K562 (cell line): ENCODE data around the gene TBC1D16. TPM values are rescaled to one million over a fixed set of nuclear protein-coding genes. Genes with fewer than 3 reads are reported as not detected.

ENCODE experiments used
- CEBPB ChIP-seq: fragments of 450-650 bp; IDR thresholded peaks from 2 replicates; pipeline ENCODE4 v1.6.1; 2016; ENCODE audit warnings: missing genetic modification characterization, missing compliant biosample characterization
- POLR3G ChIP-seq: IDR thresholded peaks from 2 replicates; pipeline ENCODE4 v1.6.1; 2011; ENCODE audit not compliant: insufficient read length, insufficient replicate concordance; ENCODE audit errors: extremely low read depth
- THRAP3 ChIP-seq: fragments of 450-650 bp; IDR thresholded peaks from 2 replicates; pipeline ENCODE4 v1.6.1; 2016; ENCODE audit warnings: mild to moderate bottlenecking, inconsistent platforms, borderline replicate concordance
- YBX1 ChIP-seq: fragments of 450-650 bp; IDR thresholded peaks from 2 replicates; pipeline ENCODE4 v1.7.1; 2016; ENCODE audit warnings: mild to moderate bottlenecking
- ZNF184 ChIP-seq: sonication (generic); formaldehyde crosslinking; IDR thresholded peaks from 2 replicates; pipeline ENCODE4 v1.5.0; 2020; ENCODE audit warnings: missing genetic modification reagents
- ZNF318 ChIP-seq, 2 experiments: fragments of 450-650 bp; IDR thresholded peaks; 2 replicates each; pipeline ENCODE4 v1.6.1; 2016; ENCODE audit warnings: mild to moderate bottlenecking in 2 of 2, borderline replicate concordance in 1 of 2, low read depth in 1 of 2, moderate library complexity in 1 of 2
- ZNF507 ChIP-seq: conservative IDR thresholded peaks from 2 replicates; pipeline ENCODE4 v1.6.1; 2017; ENCODE audit warnings: missing genetic modification characterization, missing compliant biosample characterization
- polyA plus RNA-seq, 8 experiments: library from polyadenylated mRNA; depleted of rRNA in 4 of 8; stranded (reverse) in 5 of 8; unstranded in 3 of 8; fragments of >200 nt; fragmentation: Nextera tagmentation in 2 of 8; fragmentation: Illumina TruSeq in 1 of 8; extraction: Ambion mirVana in 2 of 8; extraction: Trizol in 1 of 8; gene quantifications; 2 replicates each; pipeline versions ENCODE4 v1.2.1 to v1.2.3, GENCODE V29; 2011 to 2014; ENCODE audit warnings: inconsistent platforms in 1 of 8, missing spikeins in 1 of 8
- total RNA-seq, 7 experiments: library from RNA; depleted of rRNA in 6 of 7; stranded (reverse); fragments of >200 nt in 6 of 7; fragmentation: Illumina TruSeq in 2 of 7; extraction: Trizol in 2 of 7; gene quantifications; 2 replicates each; pipeline versions ENCODE4 v1.2.1 to v1.2.3, GENCODE V29; 2011 to 2021; ENCODE audit warnings: low replicate concordance in 1 of 7
- TF ChIP-seq, protein P1 (sequence below): fragments of 450-650 bp; formaldehyde crosslinking; IDR thresholded peaks from 2 replicates; pipeline ENCODE4 v1.4.0; 2022; ENCODE audit warnings: missing genetic modification characterization
- TF ChIP-seq, protein P2 (sequence below): IDR thresholded peaks from 3 replicates; pipeline ENCODE4 v1.6.1; 2011; ENCODE audit warnings: borderline replicate concordance, mild to moderate bottlenecking; ENCODE audit not compliant: insufficient read length, insufficient read depth
- TF ChIP-seq, protein P3 (sequence below): sonication (generic); formaldehyde crosslinking; IDR thresholded peaks from 2 replicates; pipeline ENCODE4 v1.8.1; 2023; ENCODE audit warnings: mild to moderate bottlenecking, missing genetic modification reagents

TBC1D16 gene
- total and polyA plus RNA-seq, 9 of the 15 experiments (the other 6 are each of a cell fraction or from before 2014, with no cell fraction given): 0.01 to 0.20 (median 0.03) TPM; not detected in 1

GRCh38 chr17:79902146-79902791, 133.4 kb downstream of the TBC1D16 start (continued):
- TF ChIP-seq POLR3G (no peak), THRAP3 (no peak), CEBPB (tag) (peak; percentile 81), ZNF184 (CRISPR knock-in tag) (no peak), ZNF507 (no peak), YBX1 (no peak), ZNF318 (IDR thresholded peaks at IDR 0.05; ENCODE audit: borderline replicate concordance in 1 of 2, low read depth in 1 of 2) (peak in 1 of 2 experiments; percentile 34; a peak in 1 of 4 replicates)
- TF ChIP-seq, protein P1, sequence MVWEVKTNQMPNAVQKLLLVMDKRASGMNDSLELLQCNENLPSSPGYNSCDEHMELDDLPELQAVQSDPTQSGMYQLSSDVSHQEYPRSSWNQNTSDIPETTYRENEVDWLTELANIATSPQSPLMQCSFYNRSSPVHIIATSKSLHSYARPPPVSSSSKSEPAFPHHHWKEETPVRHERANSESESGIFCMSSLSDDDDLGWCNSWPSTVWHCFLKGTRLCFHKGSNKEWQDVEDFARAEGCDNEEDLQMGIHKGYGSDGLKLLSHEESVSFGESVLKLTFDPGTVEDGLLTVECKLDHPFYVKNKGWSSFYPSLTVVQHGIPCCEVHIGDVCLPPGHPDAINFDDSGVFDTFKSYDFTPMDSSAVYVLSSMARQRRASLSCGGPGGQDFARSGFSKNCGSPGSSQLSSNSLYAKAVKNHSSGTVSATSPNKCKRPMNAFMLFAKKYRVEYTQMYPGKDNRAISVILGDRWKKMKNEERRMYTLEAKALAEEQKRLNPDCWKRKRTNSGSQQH (CRISPR knock-in tag): no peak
- TF ChIP-seq, protein P2, sequence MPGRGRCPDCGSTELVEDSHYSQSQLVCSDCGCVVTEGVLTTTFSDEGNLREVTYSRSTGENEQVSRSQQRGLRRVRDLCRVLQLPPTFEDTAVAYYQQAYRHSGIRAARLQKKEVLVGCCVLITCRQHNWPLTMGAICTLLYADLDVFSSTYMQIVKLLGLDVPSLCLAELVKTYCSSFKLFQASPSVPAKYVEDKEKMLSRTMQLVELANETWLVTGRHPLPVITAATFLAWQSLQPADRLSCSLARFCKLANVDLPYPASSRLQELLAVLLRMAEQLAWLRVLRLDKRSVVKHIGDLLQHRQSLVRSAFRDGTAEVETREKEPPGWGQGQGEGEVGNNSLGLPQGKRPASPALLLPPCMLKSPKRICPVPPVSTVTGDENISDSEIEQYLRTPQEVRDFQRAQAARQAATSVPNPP: no peak
- TF ChIP-seq, protein P3, sequence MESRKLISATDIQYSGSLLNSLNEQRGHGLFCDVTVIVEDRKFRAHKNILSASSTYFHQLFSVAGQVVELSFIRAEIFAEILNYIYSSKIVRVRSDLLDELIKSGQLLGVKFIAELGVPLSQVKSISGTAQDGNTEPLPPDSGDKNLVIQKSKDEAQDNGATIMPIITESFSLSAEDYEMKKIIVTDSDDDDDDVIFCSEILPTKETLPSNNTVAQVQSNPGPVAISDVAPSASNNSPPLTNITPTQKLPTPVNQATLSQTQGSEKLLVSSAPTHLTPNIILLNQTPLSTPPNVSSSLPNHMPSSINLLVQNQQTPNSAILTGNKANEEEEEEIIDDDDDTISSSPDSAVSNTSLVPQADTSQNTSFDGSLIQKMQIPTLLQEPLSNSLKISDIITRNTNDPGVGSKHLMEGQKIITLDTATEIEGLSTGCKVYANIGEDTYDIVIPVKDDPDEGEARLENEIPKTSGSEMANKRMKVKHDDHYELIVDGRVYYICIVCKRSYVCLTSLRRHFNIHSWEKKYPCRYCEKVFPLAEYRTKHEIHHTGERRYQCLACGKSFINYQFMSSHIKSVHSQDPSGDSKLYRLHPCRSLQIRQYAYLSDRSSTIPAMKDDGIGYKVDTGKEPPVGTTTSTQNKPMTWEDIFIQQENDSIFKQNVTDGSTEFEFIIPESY (CRISPR knock-in tag): no peak
